OCI-LY7 (cell line): ENCODE data around the gene BDH1.

ENCODE experiments used
- CTCF ChIP-seq: fragments of 200-600 bp; sonication (generic); conservative IDR thresholded peaks from 2 replicates; pipeline ENCODE4 v1.5.1; 2014; ENCODE audit warnings: mild to moderate bottlenecking, antibody characterized with exemption, low read length, moderate library complexity, mixed read lengths
- EZH2phosphoT487 ChIP-seq: fragments of 200-600 bp; sonication (generic); IDR thresholded peaks from 2 replicates; pipeline ENCODE4 v1.6.1; 2018; ENCODE audit warnings: low read depth, borderline replicate concordance, mild to moderate bottlenecking, mixed run types, antibody characterized with exemption, low read length, moderate library complexity, mixed read lengths

GRCh38 chr3:197496746-197497125, 59.0 kb downstream of the BDH1 start:
- TF ChIP-seq EZH2phosphoT487, result no peak
- no peak for TF ChIP-seq CTCF
